ENCODE results near the gene MPDZ.

DNA sequence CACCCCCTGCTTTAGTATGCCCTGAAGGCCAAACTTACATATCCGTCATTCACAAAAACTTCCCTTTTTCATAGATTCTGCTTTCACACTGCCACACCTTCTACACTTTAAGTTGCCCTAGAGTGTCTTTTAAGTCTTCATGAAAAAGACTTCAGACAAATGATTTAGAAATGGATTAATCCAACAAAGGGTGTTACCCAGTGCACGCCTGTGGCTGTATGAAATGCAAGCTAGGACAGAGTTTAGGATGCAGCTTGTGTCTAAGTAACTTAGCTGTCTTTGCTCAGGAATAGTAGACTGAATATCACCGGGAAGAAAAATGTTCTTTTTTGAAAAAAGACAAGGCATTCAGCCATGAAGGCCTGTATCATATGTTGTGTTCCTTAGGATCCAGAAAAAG is 210.0 kb downstream of the MPDZ start:
- TF ChIP-seq, protein P1, sequence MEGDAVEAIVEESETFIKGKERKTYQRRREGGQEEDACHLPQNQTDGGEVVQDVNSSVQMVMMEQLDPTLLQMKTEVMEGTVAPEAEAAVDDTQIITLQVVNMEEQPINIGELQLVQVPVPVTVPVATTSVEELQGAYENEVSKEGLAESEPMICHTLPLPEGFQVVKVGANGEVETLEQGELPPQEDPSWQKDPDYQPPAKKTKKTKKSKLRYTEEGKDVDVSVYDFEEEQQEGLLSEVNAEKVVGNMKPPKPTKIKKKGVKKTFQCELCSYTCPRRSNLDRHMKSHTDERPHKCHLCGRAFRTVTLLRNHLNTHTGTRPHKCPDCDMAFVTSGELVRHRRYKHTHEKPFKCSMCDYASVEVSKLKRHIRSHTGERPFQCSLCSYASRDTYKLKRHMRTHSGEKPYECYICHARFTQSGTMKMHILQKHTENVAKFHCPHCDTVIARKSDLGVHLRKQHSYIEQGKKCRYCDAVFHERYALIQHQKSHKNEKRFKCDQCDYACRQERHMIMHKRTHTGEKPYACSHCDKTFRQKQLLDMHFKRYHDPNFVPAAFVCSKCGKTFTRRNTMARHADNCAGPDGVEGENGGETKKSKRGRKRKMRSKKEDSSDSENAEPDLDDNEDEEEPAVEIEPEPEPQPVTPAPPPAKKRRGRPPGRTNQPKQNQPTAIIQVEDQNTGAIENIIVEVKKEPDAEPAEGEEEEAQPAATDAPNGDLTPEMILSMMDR (IDR thresholded peaks at IDR 0.05), result no peak
- TF ChIP-seq POLR2A (IDR thresholded peaks at IDR 0.05), result no peak
